A549 (cell line): ENCODE results near the gene FANCC. TPM values are rescaled to one million over a fixed set of nuclear protein-coding genes. Genes with fewer than 3 reads are reported as not detected.

Experiments
- ATAC-seq, 2 experiments: fragments of 200-7000 bp in 1 of 2; fragments of >200 bp in 1 of 2; cut with Nextera tagmentation in 1 of 2; cut with Tn5 transposase in 1 of 2; 3 replicates each; pipeline versions ENCODE4 v1.8.0 to v1.9.1; 2018 to 2020; ENCODE audit warnings: mild to moderate bottlenecking in 1 of 2, moderate library complexity in 1 of 2
- CTCF ChIA-PET: fragments of 300-600 bp; sonication (Branson Sonifier 250); formaldehyde crosslinking; extraction: SDS; loops from one replicate; lab custom pipeline; 2021; ENCODE audit warnings: antibody characterized with exemption, inconsistent platforms; lab: Yijun Ruan, JAX
- POLR2A ChIA-PET: fragments of 350-600 bp; formaldehyde crosslinking; extraction: SDS; loops from one replicate; lab custom pipeline; 2021; ENCODE audit warnings: antibody characterized with exemption, inconsistent platforms; lab: Yijun Ruan, JAX
- DNase-seq, 2 experiments: peaks; one replicate each; pipeline versions ENCODE4 v3.0.0 to v3.0.0-alpha.2; 2011 to 2016; ENCODE audit warnings: low read depth in 1 of 2, low spot score in 1 of 2
- FAIRE-seq: peaks from 2 replicates; lab custom pipeline; 2011; peaks lifted over from hg19 to GRCh38; lab: Jason Lieb, UNC
- H3K27ac ChIP-seq, 2 experiments: fragments of >200 bp; sonication (Bioruptor Twin); formaldehyde crosslinking; 3 replicates each; pipeline ENCODE4 v1.5.1; 2016 to 2017
- H3K4me1 ChIP-seq: fragments of >200 bp; sonication (Bioruptor Twin); formaldehyde crosslinking; 3 replicates; pipeline ENCODE4 v1.6.1; 2016
- H3K4me2 ChIP-seq: fragments of >200 bp; sonication (Bioruptor Twin); formaldehyde crosslinking; 3 replicates; pipeline ENCODE4 v1.6.1; 2016
- H3K4me3 ChIP-seq: fragments of >200 bp; sonication (Bioruptor Twin); formaldehyde crosslinking; 3 replicates; pipeline ENCODE4 v1.5.1; 2016
- H3K9me3 ChIP-seq: fragments of >200 bp; sonication (Bioruptor Twin); formaldehyde crosslinking; 3 replicates; pipeline ENCODE4 v1.6.1; 2016
- ATOH8 ChIP-seq: fragments of 250-450 bp; sonication (Bioruptor Pico); IDR thresholded peaks from 2 replicates; pipeline ENCODE4 v1.5.0; 2020; ENCODE audit warnings: low read depth, mild to moderate bottlenecking, moderate library complexity
- BHLHE40 ChIP-seq: IDR thresholded peaks from 2 replicates; pipeline ENCODE4 v1.6.1; 2012; ENCODE audit warnings: low read depth, low read length, inconsistent platforms
- CEBPB ChIP-seq, 2 experiments: fragments of >200 bp in 1 of 2; sonication (Bioruptor Twin) in 1 of 2; formaldehyde crosslinking in 1 of 2; IDR thresholded peaks; 2 replicates each; pipeline ENCODE4 v1.6.1; 2012 to 2016
- EP300 ChIP-seq, 2 experiments: fragments of >200 bp; sonication (Bioruptor Twin); formaldehyde crosslinking; IDR thresholded peaks; 2 replicates in 1 of 2; 3 replicates in 1 of 2; pipeline ENCODE4 v1.6.1; 2016 to 2017
- ESRRA ChIP-seq: fragments of 150-350 bp; IDR thresholded peaks from 2 replicates; pipeline ENCODE4 v1.6.1; 2014; ENCODE audit warnings: mild to moderate bottlenecking, low read length, borderline replicate concordance
- HES2 ChIP-seq: fragments of >200 bp; sonication (Bioruptor Twin); formaldehyde crosslinking; IDR thresholded peaks from 2 replicates; pipeline ENCODE4 v1.6.1; 2016
- HEYL ChIP-seq: fragments of 250-450 bp; sonication (Bioruptor Pico); IDR thresholded peaks from 2 replicates; pipeline ENCODE4 v1.8.0; 2021; ENCODE audit warnings: mild to moderate bottlenecking, moderate library complexity
- HMGXB4 ChIP-seq: fragments of 250-450 bp; sonication (Bioruptor Pico); IDR thresholded peaks from 2 replicates; pipeline ENCODE4 v1.5.0; 2021; ENCODE audit warnings: mild to moderate bottlenecking, moderate library complexity, borderline replicate concordance
- NFE2L2 ChIP-seq: fragments of 150-350 bp; conservative IDR thresholded peaks from 2 replicates; pipeline ENCODE4 v1.6.1; 2014; ENCODE audit warnings: low read length
- NPAS2 ChIP-seq: fragments of 250-450 bp; sonication (Bioruptor Pico); IDR thresholded peaks from 2 replicates; pipeline ENCODE4 v1.8.0; 2022; ENCODE audit warnings: mild to moderate bottlenecking, moderate library complexity, borderline replicate concordance
- RAD21 ChIP-seq, 2 experiments: fragments of >200 bp in 1 of 2; sonication (Bioruptor Twin) in 1 of 2; formaldehyde crosslinking in 1 of 2; IDR thresholded peaks in 1 of 2; conservative IDR thresholded peaks in 1 of 2; 2 replicates in 1 of 2; 3 replicates in 1 of 2; pipeline ENCODE4 v1.6.1; 2012 to 2018; ENCODE audit warnings: inconsistent platforms in 1 of 2
- RCOR1 ChIP-seq: fragments of 150-350 bp; IDR thresholded peaks from 2 replicates; pipeline ENCODE4 v1.6.1; 2014; ENCODE audit warnings: antibody characterized with exemption, low read length, low read depth
- REST ChIP-seq: fragments of 200-600 bp; sonication (generic); IDR thresholded peaks from 2 replicates; pipeline ENCODE4 v1.6.1; 2016; ENCODE audit warnings: antibody characterized with exemption, mild to moderate bottlenecking, moderate library complexity
- SREBF2 ChIP-seq: fragments of 450-650 bp; IDR thresholded peaks from 2 replicates; pipeline ENCODE4 v1.6.1; 2014; ENCODE audit warnings: mild to moderate bottlenecking, moderate library complexity
- ZC3H11A ChIP-seq: fragments of 450-650 bp; IDR thresholded peaks from 2 replicates; pipeline ENCODE4 v1.6.1; 2014; ENCODE audit warnings: antibody characterized with exemption, mild to moderate bottlenecking
- WGBS: methylation state at CpG from one replicate; pipeline ENCODE4 v1.1.6; 2017; ENCODE audit errors: missing lambda C conversion rate; 5-methylcytosine and 5-hydroxymethylcytosine counted together
- polyA plus RNA-seq, 4 experiments: library from polyadenylated mRNA; depleted of rRNA in 3 of 4; stranded (reverse); fragments of >200 nt; fragmentation: RNase III in 1 of 4; extraction: RNeasy Plus Mini Kit Qiagen cat#74134 plus additional on column Dnase treatment in 1 of 4; gene quantifications; 2 replicates in 3 of 4; 3 replicates in 1 of 4; pipeline ENCODE4 v1.2.3, GENCODE V29; 2011 to 2017
- TF ChIP-seq, protein P1 (sequence below): IDR thresholded peaks from 2 replicates; pipeline ENCODE4 v1.6.1; 2012; ENCODE audit warnings: low read depth, borderline replicate concordance

Gene FANCC
- polyA plus RNA-seq, 2 of the 4 experiments (the other 2 are of a cell fraction): 13.5 to 24.9 TPM

DNA sequence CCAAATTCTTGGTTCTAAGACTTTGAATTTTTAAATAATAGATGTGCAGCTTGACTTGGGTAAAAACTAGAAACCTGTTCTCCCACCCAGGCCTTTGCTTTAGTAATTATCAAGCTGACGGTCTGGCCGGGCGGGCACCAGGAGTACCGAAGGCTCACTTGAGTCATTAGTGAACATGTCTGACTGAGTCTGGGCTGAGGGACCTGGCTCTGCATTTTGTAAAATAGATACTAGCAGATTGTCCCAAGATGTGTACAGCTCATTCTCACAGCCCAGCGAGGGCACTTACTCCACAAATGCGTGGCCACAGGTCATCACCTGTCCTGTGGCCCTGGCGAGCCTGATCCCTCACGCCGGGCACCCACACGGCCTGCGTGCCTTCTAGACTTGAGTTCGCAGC is 216.2 kb downstream of the FANCC start:
- ATAC-seq (no peak), DNase-seq (no peak), FAIRE-seq (no peak)
- Histone ChIP-seq H3K4me1 (peaks cover 35% of the 10 kb centered on the region), H3K4me3 (no peak overlapping the region), H3K4me2 (no peak overlapping the region), H3K9me3 (no peaks in the 10 kb centered on the region), H3K27ac (0 out of 6 replicates have a peak overlapping the region, but pooled peaks of 1 of the 2 experiments have one; percentile 4)
- POLR2A ChIA-PET: no interaction called here
- WGBS: 93% methylated on average over 12 of the region's 12 CpGs
- no peak for TF ChIP-seq HES2
- TF ChIP-seq RAD21 (conservative IDR thresholded peaks at IDR 0.05 in 1 of 2, IDR thresholded peaks at IDR 0.05 in 1 of 2): no peak
- TF ChIP-seq, protein P1, sequence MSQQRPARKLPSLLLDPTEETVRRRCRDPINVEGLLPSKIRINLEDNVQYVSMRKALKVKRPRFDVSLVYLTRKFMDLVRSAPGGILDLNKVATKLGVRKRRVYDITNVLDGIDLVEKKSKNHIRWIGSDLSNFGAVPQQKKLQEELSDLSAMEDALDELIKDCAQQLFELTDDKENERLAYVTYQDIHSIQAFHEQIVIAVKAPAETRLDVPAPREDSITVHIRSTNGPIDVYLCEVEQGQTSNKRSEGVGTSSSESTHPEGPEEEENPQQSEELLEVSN: no peak
- no peak for TF ChIP-seq HEYL
- no peak for TF ChIP-seq NPAS2 (CRISPR knock-in tag)
- TF ChIP-seq BHLHE40: no peak
- TF ChIP-seq CEBPB (IDR thresholded peaks at IDR 0.05): no peak
- CTCF ChIA-PET: interaction anchor here (1.0 to 1.5 kb wide), 3 partner anchors 26 to 420 kb away, joined by 3 to 8 read pairs (median 6); no protein-coding TSS in a partner anchor

GRCh38 chr9:95100071-95100627 is 217.4 kb downstream of the FANCC start:
- peaks cover 35% of the 10 kb centered on the region for H3K4me1 ChIP-seq
- 74% methylated on average over 4 of the region's 4 CpGs for WGBS
- POLR2A ChIA-PET: no interaction called here

More at GRCh38 chr9:95100071-95100627, 217.4 kb downstream of the FANCC start:
- DNase-seq: no peak
- Histone ChIP-seq H3K4me3 (no peak overlapping the region), H3K9me3 (no peaks in the 10 kb centered on the region), H3K4me2 (0 out of 3 replicates have a peak overlapping the region, but pooled peaks have one; percentile 14), H3K27ac (peak overlapping the region in 1 of 2 experiments; percentile 53; a peak in 4 of 6 replicates)
- CTCF ChIA-PET: interaction anchor here (0.9 to 1.5 kb wide), 6 partner anchors 10 to 419 kb away, joined by 3 to 6 read pairs (median 3); no protein-coding TSS in a partner anchor
- no peak for FAIRE-seq
- no peak for ATAC-seq
- TF ChIP-seq NFE2L2 (no peak), ZC3H11A (no peak), SREBF2 (no peak), ESRRA (no peak), EP300 (IDR thresholded peaks at IDR 0.05) (no peak), RCOR1 (no peak), REST (no peak), HMGXB4 (CRISPR knock-in tag) (no peak), ATOH8 (CRISPR knock-in tag) (no peak), HES2 (no peak)
